ENCODE results near the gene PHACTR4. TPM values are rescaled to one million over a fixed set of nuclear protein-coding genes. Genes with fewer than 3 reads are reported as not detected.

The PHACTR4 gene
- total and polyA plus RNA-seq, 9 of the 15 experiments (the other 6 are each of a cell fraction or from before 2014, with no cell fraction given), result 6.4 to 43.6 (median 14.2) TPM

DNA sequence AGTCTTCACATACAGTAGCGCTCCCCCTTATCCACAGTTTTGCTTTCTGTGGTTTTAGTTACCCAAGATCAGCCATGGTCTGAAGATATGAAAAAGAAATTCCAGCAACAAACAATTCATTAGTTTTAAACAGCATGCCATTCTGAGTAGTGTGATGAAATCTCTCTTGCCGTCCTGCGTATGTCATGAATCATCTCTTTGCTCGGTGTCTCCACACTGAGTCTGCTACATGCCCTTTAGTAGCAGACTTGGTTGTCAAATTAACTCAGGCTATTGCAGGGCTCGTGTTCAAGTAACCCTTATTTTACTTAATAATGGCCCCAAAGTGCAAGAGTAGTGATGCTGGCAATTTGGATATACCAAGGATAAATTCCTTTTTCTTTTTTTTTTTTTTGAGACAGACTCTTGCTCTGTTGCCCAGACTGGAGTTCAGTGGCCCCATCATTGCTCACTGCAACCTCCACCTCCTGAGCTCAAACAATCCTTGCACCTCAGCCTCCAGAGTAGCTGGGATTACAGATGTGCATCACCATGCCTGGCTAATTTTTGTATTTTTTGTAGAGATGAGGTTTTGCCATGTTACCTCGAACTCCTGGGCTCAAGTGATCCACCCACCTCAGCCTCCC is 22.6 kb downstream of the PHACTR4 start (continued):
- TF ChIP-seq WHSC1 (IDR thresholded peaks at IDR 0.05; ENCODE audit: low read length) (no peak), CHD1 (IDR thresholded peaks at IDR 0.05; ENCODE audit: low read length) (no peak), FOXJ2 (tag; IDR thresholded peaks at IDR 0.05) (peak; percentile 71; the same call in 1 of the 2 replicates), ZNF583 (CRISPR knock-in tag; IDR thresholded peaks at IDR 0.05) (no peak), POLR3G (IDR thresholded peaks at IDR 0.05; ENCODE audit: extremely low read depth, insufficient read length, insufficient replicate concordance) (no peak), NR3C1 (CRISPR knock-in tag; IDR thresholded peaks at IDR 0.05) (no peak), BRF1 (IDR thresholded peaks at IDR 0.05; ENCODE audit: borderline replicate concordance, extremely low read depth, insufficient read length) (no peak), MCM2 (IDR thresholded peaks at IDR 0.05; ENCODE audit: low read depth) (no peak)
- TF ChIP-seq, protein P1, sequence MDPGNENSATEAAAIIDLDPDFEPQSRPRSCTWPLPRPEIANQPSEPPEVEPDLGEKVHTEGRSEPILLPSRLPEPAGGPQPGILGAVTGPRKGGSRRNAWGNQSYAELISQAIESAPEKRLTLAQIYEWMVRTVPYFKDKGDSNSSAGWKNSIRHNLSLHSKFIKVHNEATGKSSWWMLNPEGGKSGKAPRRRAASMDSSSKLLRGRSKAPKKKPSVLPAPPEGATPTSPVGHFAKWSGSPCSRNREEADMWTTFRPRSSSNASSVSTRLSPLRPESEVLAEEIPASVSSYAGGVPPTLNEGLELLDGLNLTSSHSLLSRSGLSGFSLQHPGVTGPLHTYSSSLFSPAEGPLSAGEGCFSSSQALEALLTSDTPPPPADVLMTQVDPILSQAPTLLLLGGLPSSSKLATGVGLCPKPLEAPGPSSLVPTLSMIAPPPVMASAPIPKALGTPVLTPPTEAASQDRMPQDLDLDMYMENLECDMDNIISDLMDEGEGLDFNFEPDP (CRISPR knock-in tag; IDR thresholded peaks at IDR 0.05), result no peak
- TF ChIP-seq, protein P2, sequence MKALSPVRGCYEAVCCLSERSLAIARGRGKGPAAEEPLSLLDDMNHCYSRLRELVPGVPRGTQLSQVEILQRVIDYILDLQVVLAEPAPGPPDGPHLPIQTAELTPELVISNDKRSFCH (CRISPR knock-in tag; IDR thresholded peaks at IDR 0.05), result no peak
- TF ChIP-seq, protein P2 (tag; IDR thresholded peaks at IDR 0.05), result no peak
- TF ChIP-seq, protein P3, sequence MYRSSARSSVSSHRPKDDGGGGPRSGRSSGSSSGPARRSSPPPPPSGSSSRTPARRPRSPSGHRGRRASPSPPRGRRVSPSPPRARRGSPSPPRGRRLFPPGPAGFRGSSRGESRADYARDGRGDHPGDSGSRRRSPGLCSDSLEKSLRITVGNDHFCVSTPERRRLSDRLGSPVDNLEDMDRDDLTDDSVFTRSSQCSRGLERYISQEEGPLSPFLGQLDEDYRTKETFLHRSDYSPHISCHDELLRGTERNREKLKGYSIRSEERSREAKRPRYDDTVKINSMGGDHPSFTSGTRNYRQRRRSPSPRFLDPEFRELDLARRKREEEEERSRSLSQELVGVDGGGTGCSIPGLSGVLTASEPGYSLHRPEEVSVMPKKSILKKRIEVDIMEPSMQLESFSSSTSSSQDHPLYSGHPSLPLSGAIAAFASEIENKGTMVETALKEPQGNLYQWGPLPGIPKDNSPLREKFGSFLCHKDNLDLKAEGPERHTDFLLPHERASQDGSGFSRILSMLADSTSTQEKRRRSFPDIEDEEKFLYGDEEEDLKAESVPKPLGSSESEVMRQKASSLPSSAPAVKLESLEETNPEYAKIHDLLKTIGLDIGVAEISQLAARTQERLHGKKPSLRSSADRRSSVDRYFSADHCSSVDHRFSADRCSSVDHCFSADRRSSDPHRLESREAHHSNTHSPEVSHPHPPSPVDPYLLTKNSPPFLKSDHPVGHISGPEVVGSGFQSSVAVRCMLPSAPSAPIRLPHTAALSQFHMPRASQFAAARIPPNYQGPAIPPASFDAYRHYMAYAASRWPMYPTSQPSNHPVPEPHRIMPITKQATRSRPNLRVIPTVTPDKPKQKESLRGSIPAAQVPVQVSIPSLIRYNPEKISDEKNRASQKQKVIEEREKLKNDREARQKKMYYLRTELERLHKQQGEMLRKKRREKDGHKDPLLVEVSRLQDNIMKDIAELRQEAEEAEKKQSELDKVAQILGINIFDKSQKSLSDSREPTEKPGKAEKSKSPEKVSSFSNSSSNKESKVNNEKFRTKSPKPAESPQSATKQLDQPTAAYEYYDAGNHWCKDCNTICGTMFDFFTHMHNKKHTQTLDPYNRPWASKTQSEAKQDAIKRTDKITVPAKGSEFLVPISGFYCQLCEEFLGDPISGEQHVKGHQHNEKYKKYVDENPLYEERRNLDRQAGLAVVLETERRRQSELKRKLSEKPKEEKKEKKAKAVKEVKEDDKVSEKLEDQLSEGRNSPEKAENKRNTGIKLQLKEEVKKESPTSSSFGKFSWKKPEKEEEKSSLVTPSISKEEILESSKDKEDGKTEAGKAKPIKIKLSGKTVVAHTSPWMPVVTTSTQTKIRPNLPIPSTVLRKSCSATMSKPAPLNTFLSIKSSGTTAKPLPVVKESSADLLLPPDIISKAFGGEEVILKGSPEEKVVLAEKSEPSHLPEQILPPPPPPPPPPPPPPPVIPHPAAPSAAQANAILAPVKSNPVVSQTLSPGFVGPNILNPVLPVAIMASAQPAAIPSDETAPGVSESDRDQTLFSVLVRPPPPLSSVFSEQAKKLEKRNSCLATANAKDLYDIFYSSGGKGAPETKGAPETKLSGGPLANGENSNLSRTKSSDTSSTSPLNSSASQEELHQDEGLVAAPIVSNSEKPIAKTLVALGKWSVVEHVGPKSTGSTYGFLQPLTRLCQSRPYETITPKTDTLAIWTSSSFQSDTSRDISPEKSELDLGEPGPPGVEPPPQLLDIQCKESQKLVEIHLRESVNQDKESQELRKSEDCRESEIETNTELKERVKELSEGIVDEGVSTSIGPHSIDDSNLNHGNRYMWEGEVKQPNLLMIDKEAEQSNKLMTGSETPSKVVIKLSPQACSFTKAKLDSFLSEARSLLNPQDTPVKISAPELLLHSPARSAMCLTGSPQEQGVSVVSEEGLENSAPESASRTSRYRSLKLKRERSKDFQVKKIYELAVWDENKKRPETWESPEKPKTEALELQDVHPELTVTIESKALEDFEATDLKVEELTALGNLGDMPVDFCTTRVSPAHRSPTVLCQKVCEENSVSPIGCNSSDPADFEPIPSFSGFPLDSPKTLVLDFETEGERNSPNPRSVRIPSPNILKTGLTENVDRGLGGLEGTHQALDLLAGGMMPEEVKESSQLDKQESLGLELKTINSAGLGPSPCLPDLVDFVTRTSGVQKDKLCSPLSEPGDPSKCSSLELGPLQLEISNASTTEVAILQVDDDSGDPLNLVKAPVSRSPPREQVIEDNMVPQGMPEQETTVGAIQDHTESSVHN (IDR thresholded peaks at IDR 0.05; ENCODE audit: borderline replicate concordance in 1 of 2, low read depth in 1 of 2), result no peak

Measured in K562 (cell line).